WERI-Rb-1 (cell line): ENCODE measurements around the gene CARF.

Experiments
- DNase-seq: peaks from one replicate; pipeline ENCODE4 v3.0.0-alpha.2; 2020
- H3K27ac ChIP-seq: fragments of 250-450 bp; sonication (Bioruptor Pico); 2 replicates; pipeline ENCODE4 v1.5.1; 2020; ENCODE audit warnings: mild to moderate bottlenecking, moderate library complexity
- H3K27me3 ChIP-seq: fragments of 250-450 bp; sonication (Bioruptor Pico); 2 replicates; pipeline ENCODE4 v1.5.1; 2021; ENCODE audit warnings: mild to moderate bottlenecking, low read depth, moderate library complexity; ENCODE audit not compliant: insufficient read depth, severe bottlenecking
- H3K36me3 ChIP-seq: fragments of 250-450 bp; sonication (Bioruptor Pico); 2 replicates; pipeline ENCODE4 v1.5.1; 2020; ENCODE audit warnings: mild to moderate bottlenecking, moderate library complexity
- H3K4me3 ChIP-seq: 2 replicates; pipeline ENCODE4 v1.5.1; 2011; ENCODE audit warnings: low read depth, mild to moderate bottlenecking, control low read depth, low read length
- H3K9me3 ChIP-seq: fragments of 250-450 bp; sonication (Bioruptor Pico); 2 replicates; pipeline ENCODE4 v1.5.1; 2021; ENCODE audit warnings: mild to moderate bottlenecking, moderate library complexity; ENCODE audit not compliant: severe bottlenecking
- TF ChIP-seq, protein P1 (sequence below): IDR thresholded peaks from 2 replicates; pipeline ENCODE4 v1.5.1; 2011; ENCODE audit warnings: low read depth, mild to moderate bottlenecking, control low read depth, inconsistent platforms, low read length

Gene CARF

DNA sequence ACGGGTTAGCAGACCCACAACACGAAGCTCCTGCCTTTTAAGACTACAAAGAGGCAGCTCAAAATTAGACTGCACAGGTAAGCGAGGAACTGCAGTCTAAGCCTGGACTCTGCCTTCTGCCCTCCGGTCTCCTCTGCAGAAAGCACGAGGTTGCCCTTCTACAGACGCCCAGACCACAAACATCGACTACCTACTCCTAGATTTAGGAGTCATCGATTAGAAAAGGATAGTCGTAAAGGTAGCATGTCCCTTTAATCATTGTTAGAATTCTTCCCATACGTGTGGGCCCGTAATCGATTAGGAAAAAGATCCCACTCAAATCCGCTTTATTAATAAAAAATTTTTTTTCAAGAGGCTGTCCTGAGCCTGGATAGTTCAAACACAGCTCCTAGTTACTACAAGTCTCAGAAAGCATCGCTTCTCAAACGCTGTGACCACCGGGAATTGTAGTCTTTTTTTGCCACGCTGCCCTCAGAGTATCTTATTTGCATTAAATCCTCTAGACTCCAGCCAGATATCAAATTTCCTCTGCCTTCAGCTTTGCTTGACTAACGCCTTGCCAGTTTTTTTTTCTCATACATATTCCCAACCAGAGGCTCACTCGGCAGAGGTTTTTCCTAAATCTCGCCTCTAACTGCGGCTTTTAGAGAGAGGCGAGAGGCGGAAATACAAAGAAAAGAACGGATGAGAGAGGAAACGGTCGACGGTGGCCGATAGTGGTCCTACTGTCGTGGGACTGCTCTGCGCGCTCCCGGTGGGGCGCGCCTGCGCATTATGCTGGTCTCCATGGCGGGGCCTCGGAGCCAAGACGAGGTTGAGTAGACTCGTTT, at the start of gene CARF, which contains the start of gene WDR12:
Gene CARF, plus strand, starts transcription at position 764 of the 830 bp plus-strand sequence. CDS start 29,628 bp downstream, outside the sequence.
Gene WDR12, minus strand, starts transcription at position 162 of the 830 bp plus-strand sequence. CDS start 197 bp downstream, outside the sequence.
- peak within 1 kb of the TSS; percentile 93 for H3K4me3 ChIP-seq

GRCh38 chr2:202870431-202871299, 41.4 kb upstream of the CARF start:
- H3K27ac ChIP-seq: peak overlapping the region; percentile 93
- no peaks in the 10 kb centered on the region for H3K9me3 ChIP-seq
- TF ChIP-seq, protein P1, sequence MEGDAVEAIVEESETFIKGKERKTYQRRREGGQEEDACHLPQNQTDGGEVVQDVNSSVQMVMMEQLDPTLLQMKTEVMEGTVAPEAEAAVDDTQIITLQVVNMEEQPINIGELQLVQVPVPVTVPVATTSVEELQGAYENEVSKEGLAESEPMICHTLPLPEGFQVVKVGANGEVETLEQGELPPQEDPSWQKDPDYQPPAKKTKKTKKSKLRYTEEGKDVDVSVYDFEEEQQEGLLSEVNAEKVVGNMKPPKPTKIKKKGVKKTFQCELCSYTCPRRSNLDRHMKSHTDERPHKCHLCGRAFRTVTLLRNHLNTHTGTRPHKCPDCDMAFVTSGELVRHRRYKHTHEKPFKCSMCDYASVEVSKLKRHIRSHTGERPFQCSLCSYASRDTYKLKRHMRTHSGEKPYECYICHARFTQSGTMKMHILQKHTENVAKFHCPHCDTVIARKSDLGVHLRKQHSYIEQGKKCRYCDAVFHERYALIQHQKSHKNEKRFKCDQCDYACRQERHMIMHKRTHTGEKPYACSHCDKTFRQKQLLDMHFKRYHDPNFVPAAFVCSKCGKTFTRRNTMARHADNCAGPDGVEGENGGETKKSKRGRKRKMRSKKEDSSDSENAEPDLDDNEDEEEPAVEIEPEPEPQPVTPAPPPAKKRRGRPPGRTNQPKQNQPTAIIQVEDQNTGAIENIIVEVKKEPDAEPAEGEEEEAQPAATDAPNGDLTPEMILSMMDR: peak; percentile 64
- DNase-seq: peak; percentile 85
- H3K36me3 ChIP-seq: no peaks in the 10 kb centered on the region
- H3K4me3 ChIP-seq: peak overlapping the region; percentile 77
- no peaks in the 10 kb centered on the region for H3K27me3 ChIP-seq

More for the DNA sequence above, at the start of gene CARF, which contains the start of gene WDR12:
- DNase-seq: peak; percentile 94
- Histone ChIP-seq H3K36me3 (peaks cover 3% of the 10 kb centered on the region; the same call in 1 of the 2 replicates), H3K27me3 (no peaks in the 10 kb centered on the region), H3K9me3 (no peaks in the 10 kb centered on the region), H3K27ac (peak within 1 kb of the TSS; percentile 93)
- TF ChIP-seq, protein P1: no peak

GRCh38 chr2:202871300-202872141, 40.6 kb upstream of the CARF start, which contains the start of gene ICA1L:
TSS of gene ICA1L (minus strand) at chr2:202871766. CDS start at chr2:202829009, 42,757 bp downstream.
- TF ChIP-seq, protein P1: no peak
- no peaks in the 10 kb centered on the region for H3K36me3 ChIP-seq
- peak within 1 kb of the TSS; percentile 93 for H3K27ac ChIP-seq
- peak within 1 kb of the TSS; percentile 77 for H3K4me3 ChIP-seq
- no peaks in the 10 kb centered on the region for H3K9me3 ChIP-seq
- peak; percentile 88 for DNase-seq
- H3K27me3 ChIP-seq: no peaks in the 10 kb centered on the region

DNA sequence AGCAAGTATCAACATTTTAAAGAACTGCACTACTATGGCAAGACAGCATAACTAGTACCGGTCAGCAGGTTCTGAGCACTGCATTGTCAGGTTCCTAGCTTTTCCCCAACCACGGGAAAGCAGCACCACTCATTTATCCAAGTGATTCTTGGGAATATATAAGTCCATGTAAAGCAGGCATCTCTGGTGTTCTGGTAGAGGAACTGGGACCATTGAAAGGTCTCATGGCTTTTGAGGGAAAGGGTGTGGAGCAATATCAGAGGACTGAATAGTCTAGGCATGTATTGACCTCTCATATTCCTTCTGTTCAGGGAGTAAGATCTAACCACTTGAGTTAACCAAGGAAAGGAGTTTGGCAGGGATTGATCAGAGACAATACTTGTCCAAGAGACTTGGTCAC, 34.4 kb upstream of the CARF start:
- Histone ChIP-seq H3K4me3 (no peak overlapping the region), H3K9me3 (no peaks in the 10 kb centered on the region), H3K36me3 (peaks cover 18% of the 10 kb centered on the region), H3K27ac (no peak overlapping the region), H3K27me3 (no peaks in the 10 kb centered on the region)
- TF ChIP-seq, protein P1: no peak
- no peak for DNase-seq

GRCh38 chr2:202881570-202881969, 30.5 kb upstream of the CARF start:
- no peaks in the 10 kb centered on the region for H3K9me3 ChIP-seq
- H3K27me3 ChIP-seq: no peaks in the 10 kb centered on the region
- H3K27ac ChIP-seq: no peak overlapping the region
- DNase-seq: no peak
- H3K36me3 ChIP-seq: peaks cover 39% of the 10 kb centered on the region
- TF ChIP-seq, protein P1: no peak
- H3K4me3 ChIP-seq: no peak overlapping the region
